ENCODE results near the gene HINT3.
"Not testable (repeated sequence)": the region's sequence is repeated elsewhere in the genome, so short reads cannot be mapped to it uniquely, and the experiment has no call there.

Gene HINT3

GRCh38 chr6:125940247-125941041 lies 16.1 kb upstream of the HINT3 start:
- DNase-seq (ENCODE audit: low read depth) = peak; percentile 93

- peak; percentile 64 for DNase-seq (ENCODE audit: low read depth)
Measured at GRCh38 chr6:125942672-125943527, 13.7 kb upstream of the HINT3 start.

- DNase-seq (ENCODE audit: low read depth) = no peak
Measured at GRCh38 chr6:125943528-125944433, 12.8 kb upstream of the HINT3 start.

GRCh38 chr6:125944434-125944816 lies 12.1 kb upstream of the HINT3 start:
- peak; percentile 77 for DNase-seq (ENCODE audit: low read depth)

GRCh38 chr6:125944896-125945295 lies 11.7 kb upstream of the HINT3 start:
- no peak for DNase-seq (ENCODE audit: low read depth)

- DNase-seq (ENCODE audit: low read depth) = peak; percentile 71
Measured at GRCh38 chr6:125945378-125946141, 11.0 kb upstream of the HINT3 start.

GRCh38 chr6:125947615-125948014 lies 9.0 kb upstream of the HINT3 start:
- DNase-seq (ENCODE audit: low read depth) = peak; percentile 79

GRCh38 chr6:125948455-125948854 lies 8.1 kb upstream of the HINT3 start:
- DNase-seq (ENCODE audit: low read depth) = no peak

- DNase-seq (ENCODE audit: low read depth) = no peak
Measured at GRCh38 chr6:125949069-125949468, 7.5 kb upstream of the HINT3 start.

- peak; percentile 93 for DNase-seq (ENCODE audit: low read depth)
Measured at GRCh38 chr6:125950293-125950692, 6.3 kb upstream of the HINT3 start.

GRCh38 chr6:125950716-125951115 lies 5.9 kb upstream of the HINT3 start:
- not testable (repeated sequence) for DNase-seq (ENCODE audit: low read depth)

GRCh38 chr6:125951323-125951722 lies 5.2 kb upstream of the HINT3 start:
- DNase-seq (ENCODE audit: low read depth) = no peak

GRCh38 chr6:125952764-125953501 lies 3.6 kb upstream of the HINT3 start:
- peak; percentile 73 for DNase-seq (ENCODE audit: low read depth)

GRCh38 chr6:125953502-125953875 lies 3.1 kb upstream of the HINT3 start:
- no peak for DNase-seq (ENCODE audit: low read depth)

GRCh38 chr6:125954735-125955339 lies 1.7 kb upstream of the HINT3 start:
- no peak for DNase-seq (ENCODE audit: low read depth)

- DNase-seq (ENCODE audit: low read depth) = no peak
Measured at GRCh38 chr6:125955973-125956372, 597 bp upstream of the HINT3 start.

GRCh38 chr6:125957391-125957693 lies 772 bp downstream of the HINT3 start:
- no peak for DNase-seq (ENCODE audit: low read depth)

- DNase-seq (ENCODE audit: low read depth) = peak; percentile 43
Measured at GRCh38 chr6:125957845-125958244, 1.3 kb downstream of the HINT3 start.

- no peak for DNase-seq (ENCODE audit: low read depth)
Measured at GRCh38 chr6:125959041-125959440, 2.5 kb downstream of the HINT3 start.

GRCh38 chr6:125961117-125961516 lies 4.5 kb downstream of the HINT3 start:
- no peak for DNase-seq (ENCODE audit: low read depth)

All from EH (cell line).